SK-N-SH treated with all-trans-retinoic acid at 6 μM for 48 hours (cell line): ENCODE results near the gene LINGO3.

Source experiments
- ATAC-seq: fragments of 200-7000 bp; cut with Tn5 transposase; 3 replicates; pipeline ENCODE4 v1.9.1; 2020; ENCODE audit warnings: mild to moderate bottlenecking, moderate library complexity
- ARNTL ChIP-seq: fragments of 450-650 bp; formaldehyde crosslinking; IDR thresholded peaks from 2 replicates; pipeline ENCODE4 v1.5.0; 2020; ENCODE audit warnings: low read depth, mild to moderate bottlenecking, moderate library complexity, borderline replicate concordance
- CSDC2 ChIP-seq: fragments of 250-450 bp; sonication (Bioruptor Pico); IDR thresholded peaks from 2 replicates; pipeline ENCODE4 v1.5.0; 2020; ENCODE audit warnings: mild to moderate bottlenecking, moderate library complexity
- CSRNP3 ChIP-seq: fragments of 250-450 bp; sonication (Bioruptor Pico); IDR thresholded peaks from 2 replicates; pipeline ENCODE4 v1.5.1; 2021; ENCODE audit warnings: mild to moderate bottlenecking, moderate library complexity
- ESRRG ChIP-seq: fragments of 250-450 bp; sonication (Bioruptor Pico); IDR thresholded peaks from 2 replicates; pipeline ENCODE4 v1.6.1; 2021; ENCODE audit warnings: mild to moderate bottlenecking
- GLIS3 ChIP-seq: fragments of 250-450 bp; sonication (Bioruptor Pico); IDR thresholded peaks from 2 replicates; pipeline ENCODE4 v1.5.0; 2020; ENCODE audit warnings: mild to moderate bottlenecking, moderate library complexity
- OSR1 ChIP-seq: fragments of 250-450 bp; sonication (Bioruptor Pico); IDR thresholded peaks from 2 replicates; pipeline ENCODE4 v1.8.0; 2022; ENCODE audit warnings: moderate library complexity, mild to moderate bottlenecking, inconsistent platforms
- PATZ1 ChIP-seq: fragments of 250-450 bp; sonication (Bioruptor Pico); IDR thresholded peaks from 2 replicates; pipeline ENCODE4 v1.8.0; 2020; ENCODE audit warnings: mild to moderate bottlenecking, moderate library complexity, borderline replicate concordance
- POU6F1 ChIP-seq: fragments of 250-450 bp; sonication (Bioruptor Pico); IDR thresholded peaks from 2 replicates; pipeline ENCODE4 v1.8.0; 2021; ENCODE audit warnings: low read depth, mild to moderate bottlenecking, moderate library complexity, borderline replicate concordance
- PPARA ChIP-seq: fragments of 250-450 bp; sonication (Bioruptor Pico); IDR thresholded peaks from 2 replicates; pipeline ENCODE4 v1.5.0; 2020; ENCODE audit warnings: mild to moderate bottlenecking, borderline replicate concordance
- RARB ChIP-seq: fragments of 250-450 bp; sonication (Bioruptor Pico); IDR thresholded peaks from 2 replicates; pipeline ENCODE4 v1.8.0; 2021; ENCODE audit warnings: mild to moderate bottlenecking, moderate library complexity
- TCF4 ChIP-seq: fragments of 250-450 bp; sonication (Bioruptor Pico); IDR thresholded peaks from 2 replicates; pipeline ENCODE4 v1.8.0; 2021; ENCODE audit warnings: mild to moderate bottlenecking, moderate library complexity, borderline replicate concordance
- ZC3H10 ChIP-seq: fragments of 250-450 bp; sonication (Bioruptor Pico); IDR thresholded peaks from 2 replicates; pipeline ENCODE4 v1.5.1; 2021; ENCODE audit warnings: mild to moderate bottlenecking, moderate library complexity
- ZFP3 ChIP-seq: fragments of 250-450 bp; sonication (Bioruptor Pico); IDR thresholded peaks from 2 replicates; pipeline ENCODE4 v1.5.0; 2020; ENCODE audit warnings: mild to moderate bottlenecking, moderate library complexity
- ZFP30 ChIP-seq: fragments of 450-650 bp; formaldehyde crosslinking; IDR thresholded peaks from 2 replicates; pipeline ENCODE4 v1.5.0; 2022; ENCODE audit warnings: mild to moderate bottlenecking, moderate library complexity
- ZNF565 ChIP-seq: fragments of 450-650 bp; formaldehyde crosslinking; conservative IDR thresholded peaks from 2 replicates; pipeline ENCODE4 v1.5.0; 2020; ENCODE audit warnings: low read depth, mild to moderate bottlenecking, moderate library complexity
- ZNF70 ChIP-seq: fragments of 450-650 bp; formaldehyde crosslinking; IDR thresholded peaks from 2 replicates; pipeline ENCODE4 v1.5.0; 2020; ENCODE audit warnings: mild to moderate bottlenecking, moderate library complexity
- ZNF8 ChIP-seq: fragments of 450-650 bp; formaldehyde crosslinking; IDR thresholded peaks from 2 replicates; pipeline ENCODE4 v1.5.0; 2020; ENCODE audit warnings: mild to moderate bottlenecking, moderate library complexity
- TF ChIP-seq, protein P1 (sequence below): fragments of 250-450 bp; sonication (Bioruptor Pico); IDR thresholded peaks from 2 replicates; pipeline ENCODE4 v1.5.0; 2020; ENCODE audit warnings: mild to moderate bottlenecking, moderate library complexity

LINGO3 gene

GRCh38 chr19:2320049-2320448 lies 12.1 kb upstream of the LINGO3 start:
- TF ChIP-seq GLIS3 (CRISPR knock-in tag) (no peak), ESRRG (no peak), ZC3H10 (no peak), PATZ1 (CRISPR knock-in tag) (no peak), ARNTL (CRISPR knock-in tag) (no peak), CSRNP3 (CRISPR knock-in tag) (no peak), ZNF565 (CRISPR knock-in tag) (no peak)
- TF ChIP-seq, protein P1, sequence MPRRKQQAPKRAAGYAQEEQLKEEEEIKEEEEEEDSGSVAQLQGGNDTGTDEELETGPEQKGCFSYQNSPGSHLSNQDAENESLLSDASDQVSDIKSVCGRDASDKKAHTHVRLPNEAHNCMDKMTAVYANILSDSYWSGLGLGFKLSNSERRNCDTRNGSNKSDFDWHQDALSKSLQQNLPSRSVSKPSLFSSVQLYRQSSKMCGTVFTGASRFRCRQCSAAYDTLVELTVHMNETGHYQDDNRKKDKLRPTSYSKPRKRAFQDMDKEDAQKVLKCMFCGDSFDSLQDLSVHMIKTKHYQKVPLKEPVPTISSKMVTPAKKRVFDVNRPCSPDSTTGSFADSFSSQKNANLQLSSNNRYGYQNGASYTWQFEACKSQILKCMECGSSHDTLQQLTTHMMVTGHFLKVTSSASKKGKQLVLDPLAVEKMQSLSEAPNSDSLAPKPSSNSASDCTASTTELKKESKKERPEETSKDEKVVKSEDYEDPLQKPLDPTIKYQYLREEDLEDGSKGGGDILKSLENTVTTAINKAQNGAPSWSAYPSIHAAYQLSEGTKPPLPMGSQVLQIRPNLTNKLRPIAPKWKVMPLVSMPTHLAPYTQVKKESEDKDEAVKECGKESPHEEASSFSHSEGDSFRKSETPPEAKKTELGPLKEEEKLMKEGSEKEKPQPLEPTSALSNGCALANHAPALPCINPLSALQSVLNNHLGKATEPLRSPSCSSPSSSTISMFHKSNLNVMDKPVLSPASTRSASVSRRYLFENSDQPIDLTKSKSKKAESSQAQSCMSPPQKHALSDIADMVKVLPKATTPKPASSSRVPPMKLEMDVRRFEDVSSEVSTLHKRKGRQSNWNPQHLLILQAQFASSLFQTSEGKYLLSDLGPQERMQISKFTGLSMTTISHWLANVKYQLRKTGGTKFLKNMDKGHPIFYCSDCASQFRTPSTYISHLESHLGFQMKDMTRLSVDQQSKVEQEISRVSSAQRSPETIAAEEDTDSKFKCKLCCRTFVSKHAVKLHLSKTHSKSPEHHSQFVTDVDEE (CRISPR knock-in tag): no peak
- TF ChIP-seq, all 23 proteins: peak for 0
- ATAC-seq: no peak

DNA sequence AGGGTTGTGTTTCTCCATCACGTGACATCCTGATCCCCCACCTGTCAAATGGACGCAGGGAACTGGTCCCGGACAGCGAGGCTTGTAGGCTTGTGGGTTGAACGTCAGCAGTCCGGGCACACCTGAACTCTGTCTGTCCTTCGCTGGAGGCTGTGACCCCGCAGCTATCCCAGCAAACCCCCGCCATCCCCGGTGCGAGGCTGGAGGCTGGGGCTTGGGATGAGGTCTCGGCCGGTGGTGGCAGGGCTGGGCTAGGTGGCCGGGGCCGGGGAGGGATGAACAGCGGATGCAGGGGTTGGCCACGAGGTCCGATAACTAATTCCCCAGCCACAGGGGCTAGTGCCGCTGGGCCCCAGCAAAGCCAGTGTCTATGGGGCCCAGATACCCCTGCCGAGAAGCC lies 11.6 kb upstream of the LINGO3 start:
- ATAC-seq: no peak
- TF ChIP-seq OSR1 (CRISPR knock-in tag): no peak
- TF ChIP-seq PPARA (CRISPR knock-in tag): no peak
- no peak for TF ChIP-seq ZNF565 (CRISPR knock-in tag)

GRCh38 chr19:2318923-2319322 lies 11.0 kb upstream of the LINGO3 start:
- TF ChIP-seq ESRRG: no peak
- TF ChIP-seq ZC3H10: no peak
- TF ChIP-seq CSDC2: no peak
- no peak for TF ChIP-seq POU6F1
- ATAC-seq: no peak

DNA sequence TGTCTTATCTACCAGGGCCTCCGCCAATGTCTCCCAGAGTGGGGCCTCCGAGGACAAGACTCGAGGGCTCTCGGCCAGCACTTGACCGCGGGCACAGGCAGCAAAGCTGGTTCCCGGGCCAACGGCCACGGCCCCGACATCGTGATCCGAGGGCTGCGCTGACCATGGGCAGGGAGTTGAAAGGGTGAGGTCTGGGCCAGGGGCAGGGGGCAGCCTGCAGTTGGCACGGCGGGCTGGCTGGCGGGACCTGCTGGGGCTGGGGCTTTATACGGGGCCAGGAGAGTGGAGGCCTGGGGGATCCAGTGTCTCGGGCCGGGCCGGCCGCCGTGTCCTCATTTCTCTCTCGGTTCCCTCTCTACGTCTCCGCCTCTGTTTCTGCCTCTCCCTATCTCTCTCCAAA lies 9.8 kb upstream of the LINGO3 start:
- no peak for ATAC-seq
- TF ChIP-seq ZNF70 (no peak), TCF4 (CRISPR knock-in tag) (no peak)

GRCh38 chr19:2317300-2317699 lies 9.3 kb upstream of the LINGO3 start:
- no peak for ATAC-seq
- TF ChIP-seq ZFP30 (CRISPR knock-in tag): no peak
- no peak for TF ChIP-seq ESRRG
- TF ChIP-seq OSR1 (CRISPR knock-in tag): no peak
- TF ChIP-seq ZNF8: no peak
- TF ChIP-seq RARB (CRISPR knock-in tag): no peak
- no peak for TF ChIP-seq CSDC2
- TF ChIP-seq ZNF70: no peak
- no peak for TF ChIP-seq ZC3H10
- TF ChIP-seq ZFP3: no peak
- no peak for TF ChIP-seq ZNF565 (CRISPR knock-in tag)
- no peak for TF ChIP-seq POU6F1
- TF ChIP-seq, all 23 proteins: peak for 0
